Hair follicle dermal papilla cell (primary cell): ENCODE data around the gene TNFSF18. TPM values are rescaled to one million over a fixed set of nuclear protein-coding genes. Genes with fewer than 3 reads are reported as not detected.

Source experiments
- total RNA-seq: library from RNA; depleted of rRNA; stranded (reverse); fragments of >200 nt; gene quantifications from 2 replicates; pipeline ENCODE4 v1.2.3, GENCODE V29; 2012

TNFSF18 gene
- 1.2 and 2.4 TPM in 2 replicates for total RNA-seq

DNA sequence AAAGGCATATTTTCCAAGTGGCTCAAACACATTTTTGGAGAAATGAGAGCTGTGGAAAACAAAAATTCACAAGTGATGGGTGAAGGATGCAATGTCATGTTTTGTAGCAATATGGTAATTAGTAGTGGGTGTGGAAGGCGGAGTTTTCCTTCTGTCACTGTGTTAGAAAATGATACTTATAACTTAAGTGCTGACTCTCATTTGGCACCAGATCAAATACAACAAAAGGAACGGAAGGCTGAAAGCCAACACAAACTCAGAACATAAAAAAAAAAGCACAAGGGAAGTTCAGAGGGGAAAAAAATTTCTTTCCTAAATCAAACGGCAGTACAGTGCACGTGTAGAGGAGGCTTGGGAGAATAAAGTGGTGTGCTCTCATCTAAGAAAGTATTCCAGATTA, at the start of gene TNFSF18:
TNFSF18 (minus strand) TSS at position 77 of the 400 bp plus-strand sequence; CDS start at position 32, 45 bp downstream.

Other genes with a start within 250 kb of the TNFSF18 start
- gene TNFSF4, start 156.4 kb upstream of the TNFSF18 start, total RNA-seq: 0.81 and 0.85 TPM in 2 replicates